ENCODE measurements around the gene SEMA3A. TPM values are rescaled to one million over a fixed set of nuclear protein-coding genes. Genes with fewer than 3 reads are reported as not detected.
A peak's percentile ranks its signal among the peaks of the same experiment; 100 is the strongest.

SEMA3A gene
- total RNA-seq (2012; rRNA removed) (187 and 213 TPM in 2 replicates), polyA plus RNA-seq (2012; rRNA removed) (27.0 and 31.2 TPM in 2 replicates), Bru-seq, nascent RNA (percentile 93 among the genes with signal in this experiment), BruChase-seq, experiment 1, labeled RNA remaining after a 6-hour chase (percentile 75 among the genes with signal in this experiment), BruChase-seq, experiment 2, labeled RNA remaining after a 2-hour chase (percentile 75 among the genes with signal in this experiment)
- polyA plus RNA-seq (2012; cell fraction: cytosol; rRNA removed) = 4.9 and 6.8 TPM in 2 replicates
- polyA plus RNA-seq (2012; cell fraction: nucleus; rRNA removed; ENCODE audit: low replicate concordance) = 2.4 and 22.8 TPM in 2 replicates
- long read RNA-seq, full-length matches to known transcripts = 51 of 74 reads
- long read RNA-seq, partial matches to known transcripts = 7 of 74 reads
- long read RNA-seq, other reads (novel, unspliced or antisense) = 16 of 74 reads

- Histone ChIP-seq H2AFZ (replicated peaks; ENCODE audit: low read length, poor library complexity) (peak within 1 kb of the TSS; percentile 86), H4K5ac (ENCODE audit: low read depth, low read length) (peak within 1 kb of the TSS; percentile 78; the same call in 1 of the 2 replicates), H3K14ac (replicated peaks; ENCODE audit: low read depth, low read length) (peak within 1 kb of the TSS; percentile 80), H4K91ac (ENCODE audit: insufficient read depth, low read depth, low read length) (peak within 1 kb of the TSS; percentile 71), H3K4ac (ENCODE audit: low read depth, low read length) (peak within 1 kb of the TSS; percentile 75), H2BK20ac (ENCODE audit: low read depth, low read length) (peak within 1 kb of the TSS; percentile 73), H2AK9ac (replicated peaks; ENCODE audit: low read depth, low read length, poor library complexity) (peak within 1 kb of the TSS; percentile 49), H3K79me1 (ENCODE audit: low read depth in 1 of 2, low read length in 2 of 2) (no peaks in the 10 kb centered on the region), H3K36me3 (ENCODE audit: control insufficient read depth, insufficient read depth, low read length) (no peaks in the 10 kb centered on the region), H2BK120ac (ENCODE audit: low read depth, low read length) (peak within 1 kb of the TSS; percentile 74), H3K9me1 (ENCODE audit: insufficient read depth, low read length) (no peaks in the 10 kb centered on the region), H2AK5ac (ENCODE audit: low read depth, low read length) (0 out of 2 replicates have a peak within 1 kb of the TSS, but pooled peaks have one; percentile 13), H3K4me1 (ENCODE audit: control insufficient read depth, insufficient read depth, low read length) (no peaks in the 10 kb centered on the region), H4K20me1 (ENCODE audit: insufficient read depth, low read length) (no peaks in the 10 kb centered on the region), H3K27ac (ENCODE audit: insufficient read depth, low read length) (peak within 1 kb of the TSS; percentile 88), H3K9me3 (ENCODE audit: control insufficient read depth, insufficient read depth, low read length) (no peaks in the 10 kb centered on the region), H2BK5ac (ENCODE audit: low read depth, low read length, poor library complexity, severe bottlenecking) (peak within 1 kb of the TSS; percentile 92), H3K23ac (ENCODE audit: low read depth, low read length) (peak within 1 kb of the TSS; percentile 89), H3K4me2 (ENCODE audit: low read depth, low read length) (peak within 1 kb of the TSS; percentile 68), H3K4me3 (ENCODE audit: insufficient read depth, low read depth, low read length) (peak within 1 kb of the TSS; percentile 84), H3K27me3 (ENCODE audit: control insufficient read depth, insufficient read depth, low read length) (no peaks in the 10 kb centered on the region), H3K56ac (ENCODE audit: extremely low read depth, insufficient read depth, low read length) (peak within 1 kb of the TSS; percentile 78), H4K8ac (ENCODE audit: low read depth in 2 of 2, low read length in 2 of 2) (peak within 1 kb of the TSS; percentile 20 to 70), H3K18ac (ENCODE audit: low read depth, low read length) (peak within 1 kb of the TSS; percentile 81), H2BK15ac (ENCODE audit: low read depth, low read length) (peak within 1 kb of the TSS; percentile 85; the same call in 2 of the 3 replicates), H3K9ac (ENCODE audit: low read depth, low read length) (peak within 1 kb of the TSS; percentile 96)
- CTCF ChIA-PET = interaction anchor here (0.6 to 1.0 kb wide), 5 partner anchors 40 to 1095 kb away, joined by 3 to 5 read pairs (median 4); no protein-coding TSS in a partner anchor
- no CpG with 5 or more reads among the region's 15 CpGs for WGBS, 2 experiments (ENCODE audit: extremely low coverage in 2 of 2, insufficient read length in 1 of 2)
- BruUV-seq (replicated peaks) = TSS peak; percentile 93
- intact Hi-C loops (cut with micrococcal nuclease) = loop anchor here (1.0 to 10.0 kb wide), 9 partner anchors 107 to 827 kb away; no protein-coding TSS in a partner anchor
- in situ Hi-C loops (cut with MboI; ENCODE audit: low sequenced_read_pairs) = loop anchor here (10.0 kb wide), 2 partner anchors 210 to 830 kb away; no protein-coding TSS in a partner anchor
- POLR2A ChIA-PET (ENCODE audit: unreplicated experiment) = interaction anchor here (0.5 to 0.7 kb wide), 3 partner anchors 32 to 803 kb away, joined by 5 to 23 read pairs (median 8); no protein-coding TSS in a partner anchor
- 0 out of 2 replicates have a peak, but pooled peaks have one; percentile 15 for TF ChIP-seq MAZ (IDR thresholded peaks at IDR 0.05; ENCODE audit: borderline replicate concordance, low read depth, low read length)
- peak; percentile 27 for TF ChIP-seq SMC3 (IDR thresholded peaks at IDR 0.05; ENCODE audit: low read depth, low read length)
- TF ChIP-seq MXI1 (IDR thresholded peaks at IDR 0.05; ENCODE audit: borderline replicate concordance, low read depth, low read length) = peak; percentile 68; the same call in 1 of the 2 replicates
- TF ChIP-seq CEBPB (IDR thresholded peaks at IDR 0.05; ENCODE audit: low read depth, low read length) = peak; percentile 58; the same call in 1 of the 2 replicates
- no peak for TF ChIP-seq ELK1 (IDR thresholded peaks at IDR 0.05; ENCODE audit: borderline replicate concordance, low read depth, low read length)
- TF ChIP-seq MAFK (IDR thresholded peaks at IDR 0.05; ENCODE audit: low read depth, low read length) = no peak
- TF ChIP-seq FOS (IDR thresholded peaks at IDR 0.05; ENCODE audit: low read depth, low read length) = 0 out of 2 replicates have a peak, but pooled peaks have one; percentile 13
- TF ChIP-seq CTCF (conservative IDR thresholded peaks at IDR 0.05; ENCODE audit: low read depth, low read length) = 0 out of 2 replicates have a peak, but pooled peaks have one; percentile 6
- TF ChIP-seq POLR2A (IDR thresholded peaks at IDR 0.05; ENCODE audit: low read depth, low read length) = peak; percentile 73; the same call in 1 of the 2 replicates
- peak; percentile 58; the same call in 1 of the 2 replicates for TF ChIP-seq BHLHE40 (IDR thresholded peaks at IDR 0.05; ENCODE audit: low read depth, low read length)
- peak; percentile 68 for ATAC-seq (ENCODE audit: low read depth)
- dilution Hi-C loops (cut with HindIII; ENCODE audit: low sequenced_read_pairs, unreplicated experiment) = no loop called here
- DNase-seq = peak; percentile 94
These were observed at the start of gene SEMA3A for GRCh38 chr7:84194484-84195271. Gene SEMA3A, minus strand, starts transcription at chr7:84194789. Its CDS starts 203 bp downstream, at chr7:84194586.
